Measurements from ENCODE around the gene ASCL5.

Gene ASCL5

GRCh38 chr1:201080135-201080534 lies 46.8 kb downstream of the ASCL5 start:
- no peak for DNase-seq

GRCh38 chr1:201077736-201078135 lies 49.2 kb downstream of the ASCL5 start:
- DNase-seq = no peak

GRCh38 chr1:201077116-201077515 lies 49.9 kb downstream of the ASCL5 start:
- DNase-seq = no peak

- no peak for DNase-seq
These were observed 50.9 kb downstream of the ASCL5 start for GRCh38 chr1:201076092-201076491.

- DNase-seq = no peak
These were observed 53.0 kb downstream of the ASCL5 start for GRCh38 chr1:201074018-201074417.

GRCh38 chr1:201072922-201073321 lies 54.1 kb downstream of the ASCL5 start:
- DNase-seq = no peak

GRCh38 chr1:201072149-201072548 lies 54.8 kb downstream of the ASCL5 start:
- no peak for DNase-seq

GRCh38 chr1:201069636-201070035 lies 57.3 kb downstream of the ASCL5 start:
- no peak for DNase-seq

- DNase-seq = no peak
These were observed 58.0 kb downstream of the ASCL5 start for GRCh38 chr1:201068976-201069375.

GRCh38 chr1:201066986-201067385 lies 60.0 kb downstream of the ASCL5 start:
- no peak for DNase-seq

- DNase-seq = no peak
These were observed 61.3 kb downstream of the ASCL5 start for GRCh38 chr1:201065686-201066085.

GRCh38 chr1:201064806-201065205 lies 62.2 kb downstream of the ASCL5 start:
- DNase-seq = no peak

All from DMS 273 treated with DMSO at 0.1 percent for 48 hours (cell line).